Stimulated activated CD8-positive, alpha-beta memory T cell treated with anti-CD3 and anti-CD28 coated beads, Interleukin-7, amount 100 ng/mL, for 1 hour (primary cell): ENCODE measurements around the gene RPTOR.
A peak's percentile ranks its signal among the peaks of the same experiment; 100 is the strongest.
"Not testable (repeated sequence)": the region's sequence is repeated elsewhere in the genome, so short reads cannot be mapped to it uniquely, and the experiment has no call there.

Source experiments
- DNase-seq, 2 donors: peaks; one replicate each; pipeline ENCODE4 v3.0.0-alpha.2; 2020; ENCODE audit warnings: low read depth in 2 of 2

Gene RPTOR

DNA sequence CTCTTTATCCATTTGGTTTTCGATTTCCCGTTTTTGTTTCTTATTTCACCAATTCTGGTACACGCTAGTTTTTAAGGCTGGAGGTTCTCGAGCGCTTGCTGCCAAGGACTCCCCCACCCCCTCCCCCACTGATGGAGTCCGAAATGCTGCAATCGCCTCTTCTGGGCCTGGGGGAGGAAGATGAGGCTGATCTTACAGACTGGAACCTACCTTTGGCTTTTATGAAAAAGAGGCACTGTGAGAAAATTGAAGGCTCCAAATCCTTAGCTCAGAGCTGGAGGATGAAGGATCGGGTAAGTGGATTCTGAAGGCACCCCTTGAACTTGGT lies 825 bp downstream of the RPTOR start:
- no peak for DNase-seq

DNA sequence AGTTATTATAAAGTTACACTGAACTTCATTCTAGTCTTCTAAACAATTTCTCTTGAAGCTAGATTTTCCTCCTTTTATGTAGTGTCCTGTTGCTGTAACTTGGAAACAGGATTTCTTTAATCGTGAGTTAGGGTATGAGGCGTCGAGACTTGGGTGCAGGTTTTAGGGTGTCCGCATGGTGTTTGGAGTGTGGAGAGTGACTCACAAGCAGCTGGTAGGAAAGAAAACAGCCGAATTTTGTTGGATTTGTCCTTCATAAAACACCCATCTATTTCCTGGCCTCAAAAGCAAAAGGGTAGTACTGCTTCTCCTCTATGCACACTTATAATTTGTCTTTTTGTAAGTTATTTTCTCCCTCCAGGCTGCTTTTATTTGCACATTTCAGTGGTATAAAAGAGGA lies 1.6 kb downstream of the RPTOR start:
- DNase-seq, result no peak

DNA sequence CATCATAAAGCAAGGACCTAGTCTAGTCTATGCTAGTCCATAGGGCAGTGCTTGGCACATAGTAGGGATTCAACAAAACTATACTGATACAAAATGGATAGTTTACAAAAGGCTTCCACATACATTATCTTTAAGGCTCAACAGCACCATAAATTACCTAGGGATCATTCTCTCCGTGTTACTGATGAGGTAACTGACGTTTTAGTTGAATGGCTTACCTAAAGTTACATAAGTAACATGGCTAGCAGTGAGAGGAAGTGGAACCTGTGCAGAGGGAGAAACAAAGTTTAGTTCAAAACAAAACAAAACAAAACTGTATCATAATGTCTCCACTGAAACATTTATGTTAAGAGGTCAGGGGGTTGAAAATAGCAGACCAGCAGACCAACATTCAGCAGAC lies 7.9 kb downstream of the RPTOR start:
- no peak for DNase-seq

DNA sequence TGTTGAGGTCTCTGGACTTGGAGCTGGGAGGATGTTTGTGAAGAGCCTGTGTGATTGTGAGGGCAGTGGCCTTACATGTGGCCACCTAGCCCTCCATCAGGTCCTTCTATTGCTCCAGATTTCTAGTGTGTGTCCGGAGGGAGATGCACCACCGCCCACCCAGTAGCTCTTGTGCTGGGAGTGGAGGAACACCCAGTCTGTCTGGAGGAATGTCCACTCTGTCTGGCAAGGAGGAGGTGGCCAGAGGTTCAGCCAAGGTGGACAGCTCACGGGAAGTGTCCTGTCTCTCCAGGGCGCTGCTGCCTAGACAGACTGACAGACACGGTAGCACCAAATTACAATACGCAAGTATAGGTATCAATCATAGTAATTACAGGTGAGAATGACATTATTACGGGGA lies 10.6 kb downstream of the RPTOR start:
- no peak for DNase-seq

DNA sequence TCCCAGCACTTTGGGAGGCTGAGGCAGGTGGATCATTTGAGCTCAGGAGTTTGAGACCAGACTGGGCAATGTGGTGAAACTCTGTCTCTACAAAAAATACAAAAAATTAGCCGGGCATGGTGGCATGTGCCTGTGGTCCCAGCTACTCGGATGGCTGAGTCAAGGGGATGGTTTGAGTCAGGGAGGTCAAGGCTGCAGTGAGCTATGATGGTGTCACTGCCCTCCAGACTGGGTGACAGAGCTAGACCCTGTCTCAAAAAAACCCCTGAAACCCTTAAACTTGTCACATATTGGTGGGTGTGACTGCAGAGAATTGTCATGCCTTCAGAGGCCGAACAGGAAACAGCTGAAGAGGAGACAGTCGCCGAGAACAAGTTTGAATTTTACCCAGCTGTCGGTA lies 13.4 kb downstream of the RPTOR start:
- DNase-seq, result no peak

DNA sequence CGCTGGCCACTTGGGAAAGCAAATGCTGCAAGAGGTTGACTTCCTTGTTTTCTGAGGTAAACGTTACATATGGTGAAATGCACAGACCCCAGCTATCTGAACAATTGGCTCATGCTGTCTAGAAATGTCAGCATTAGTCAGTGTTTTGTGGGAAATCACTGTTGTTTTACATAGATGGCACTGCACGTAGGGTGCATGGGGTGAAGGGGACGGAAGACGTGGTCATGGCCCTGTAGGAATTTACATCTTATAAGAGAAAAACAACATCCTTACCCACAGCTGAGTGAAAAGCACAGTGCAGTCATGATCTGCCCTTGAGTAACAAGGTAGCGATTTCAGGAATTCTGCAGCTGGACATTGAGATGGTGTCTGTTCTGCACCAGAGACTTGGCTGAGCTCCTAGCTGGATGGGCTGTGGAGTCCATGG lies 15.2 kb downstream of the RPTOR start:
- no peak for DNase-seq

DNA sequence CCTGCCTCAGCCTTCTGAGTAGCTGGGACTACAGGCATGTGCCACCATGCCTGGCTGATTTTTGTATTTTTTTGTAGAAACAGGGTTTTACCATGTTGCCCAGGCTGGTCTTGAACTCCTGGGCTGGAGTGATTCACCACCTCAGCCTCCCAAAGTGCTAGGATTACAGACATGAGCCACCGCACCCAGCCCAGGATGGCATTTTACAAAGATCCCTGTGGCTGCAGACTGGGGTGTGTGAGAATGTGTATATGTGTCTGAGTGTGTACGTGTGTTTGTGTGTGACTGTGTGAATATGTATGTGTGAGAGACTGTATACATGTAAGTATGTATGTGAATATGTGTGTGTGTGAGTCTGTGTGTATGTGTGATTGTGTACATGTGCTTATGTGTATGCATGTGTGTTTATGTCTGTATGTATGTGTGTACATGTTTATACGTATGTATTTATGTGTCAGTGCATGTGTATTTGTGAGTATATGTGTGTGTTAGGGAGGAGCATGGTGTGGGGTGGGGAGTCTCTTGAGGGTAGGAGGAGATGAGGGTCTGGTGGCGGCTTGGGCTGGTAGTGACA lies 17.0 kb downstream of the RPTOR start:
- no peak for DNase-seq

DNA sequence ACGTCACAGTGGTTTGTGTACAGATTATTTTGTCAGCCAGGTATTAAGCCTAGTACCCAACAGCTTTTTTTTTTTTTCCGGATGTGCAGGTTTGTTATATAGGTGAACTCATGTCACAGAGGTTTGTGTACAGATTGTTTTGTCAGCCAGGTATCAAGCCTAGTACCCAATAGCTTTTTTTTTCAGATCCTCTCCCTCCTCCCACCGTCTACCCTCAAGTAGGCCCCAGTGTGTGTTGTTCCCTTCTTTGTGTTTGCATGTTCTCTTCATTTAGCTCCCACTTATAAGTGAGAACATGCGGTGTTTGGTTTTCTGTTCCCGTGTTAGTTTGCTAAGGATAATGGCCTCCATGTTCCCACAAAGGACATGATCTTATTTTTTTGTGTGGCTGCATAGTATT lies 19.9 kb downstream of the RPTOR start:
- DNase-seq, result no peak

DNA sequence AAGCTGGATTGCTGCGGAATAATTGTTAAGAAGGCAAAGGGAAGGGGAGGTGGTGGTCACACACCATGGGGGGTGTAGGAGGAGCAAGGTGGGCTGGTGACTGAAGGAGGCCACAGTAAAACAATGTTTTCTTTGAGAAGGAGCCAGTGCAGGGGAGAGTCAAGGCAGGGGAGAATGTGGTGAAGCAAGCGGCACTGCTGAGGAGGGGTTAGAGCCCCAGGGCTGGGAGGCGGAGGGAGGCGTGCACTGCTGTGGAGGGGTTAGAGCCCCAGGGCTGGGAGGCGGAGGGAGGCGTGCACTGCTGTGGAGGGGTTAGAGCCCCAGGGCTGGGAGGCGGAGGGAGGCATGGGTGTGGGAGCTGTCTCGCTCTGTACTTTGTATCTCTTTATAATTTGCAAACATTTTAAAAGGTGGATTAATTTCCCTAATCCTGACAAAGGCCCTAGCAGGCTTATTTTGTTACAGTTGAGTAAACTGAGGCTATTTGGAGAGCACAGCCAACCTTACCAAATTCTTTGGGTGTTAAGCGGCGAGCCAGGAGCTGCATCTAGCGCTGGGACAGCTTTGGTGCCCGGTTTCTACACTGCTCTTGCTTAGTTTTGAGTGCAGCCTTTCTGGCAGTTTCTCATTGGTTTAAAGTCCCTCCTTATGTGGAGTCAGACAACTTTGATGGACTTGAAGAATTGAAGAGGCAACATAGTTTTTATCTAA lies 20.9 kb downstream of the RPTOR start:
- no peak for DNase-seq

DNA sequence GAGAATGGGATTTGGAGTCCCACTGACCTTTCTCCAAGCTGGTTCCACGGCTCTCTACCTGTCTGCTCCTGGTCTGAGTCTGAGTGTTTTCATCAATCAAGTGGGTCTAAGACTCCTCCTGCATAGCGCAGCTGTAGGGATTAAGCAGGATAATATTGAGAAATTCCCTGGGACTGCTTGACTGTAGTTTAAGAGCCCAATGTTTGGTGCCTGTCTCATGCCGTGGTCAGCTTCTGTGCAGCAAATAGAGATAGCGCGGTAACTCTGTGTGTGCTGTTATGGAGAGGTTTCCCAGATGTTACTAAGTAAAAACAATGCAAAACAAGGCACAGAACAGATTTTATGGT lies 21.4 kb downstream of the RPTOR start:
- DNase-seq, result no peak

DNA sequence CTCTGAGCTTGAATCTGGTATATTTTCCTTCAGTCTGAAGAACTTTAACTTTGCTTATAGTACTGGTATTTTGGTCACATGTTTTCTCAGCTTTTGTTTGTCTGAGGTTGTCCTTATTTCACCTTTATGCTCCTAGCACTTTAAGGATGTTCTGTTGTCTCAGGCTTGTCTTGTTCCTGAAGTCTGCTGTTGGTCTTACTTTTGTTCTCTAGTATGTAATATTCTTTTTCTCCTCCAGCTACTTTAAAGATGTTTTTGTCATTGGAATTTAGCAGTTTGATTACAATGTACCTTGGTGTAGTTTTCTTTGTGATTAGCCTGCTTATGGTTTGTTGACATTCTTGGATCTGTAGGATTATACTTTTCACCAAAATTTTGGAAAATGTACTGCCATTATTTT lies 23.6 kb downstream of the RPTOR start:
- DNase-seq, result no peak

DNA sequence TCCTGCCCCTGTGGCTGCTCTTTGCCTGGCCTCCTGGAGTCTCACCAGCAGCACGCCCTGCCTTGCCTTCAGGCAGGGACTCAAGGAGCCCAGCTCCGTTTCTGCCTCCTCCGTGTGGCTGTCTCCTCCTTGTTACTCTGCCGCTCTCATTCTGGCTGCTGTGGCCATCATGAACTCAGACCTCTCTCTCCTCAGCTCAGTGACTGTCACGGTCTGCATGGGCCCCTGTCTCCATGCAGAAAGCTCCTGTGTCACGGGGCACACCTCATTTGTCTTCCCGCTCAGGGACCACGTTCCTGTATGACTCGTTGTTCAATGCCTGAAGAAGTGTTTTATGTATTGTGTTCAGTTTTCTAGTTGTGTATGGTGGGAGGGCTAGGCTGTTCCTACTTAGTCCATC lies 25.3 kb downstream of the RPTOR start:
- no peak for DNase-seq

DNA sequence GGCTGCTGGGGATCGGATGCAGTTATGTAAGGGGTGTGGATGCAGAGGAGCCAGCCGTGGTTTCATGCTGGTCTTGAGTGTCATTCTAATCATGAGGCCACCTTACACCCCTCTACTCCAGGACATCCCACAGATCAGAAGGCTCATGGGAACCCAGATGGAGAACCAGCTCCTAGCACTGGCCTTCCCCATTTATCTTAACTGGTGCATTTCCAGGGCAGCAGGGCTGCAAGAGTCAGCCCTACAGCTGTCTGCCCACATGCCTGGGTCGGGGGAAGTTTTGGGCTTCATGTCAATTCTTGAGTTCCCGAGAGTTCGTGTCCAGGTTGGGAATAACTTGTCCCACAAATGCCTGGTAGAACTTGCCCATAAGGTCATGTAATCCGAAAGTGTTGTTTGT lies 29.1 kb downstream of the RPTOR start:
- DNase-seq, result no peak

DNA sequence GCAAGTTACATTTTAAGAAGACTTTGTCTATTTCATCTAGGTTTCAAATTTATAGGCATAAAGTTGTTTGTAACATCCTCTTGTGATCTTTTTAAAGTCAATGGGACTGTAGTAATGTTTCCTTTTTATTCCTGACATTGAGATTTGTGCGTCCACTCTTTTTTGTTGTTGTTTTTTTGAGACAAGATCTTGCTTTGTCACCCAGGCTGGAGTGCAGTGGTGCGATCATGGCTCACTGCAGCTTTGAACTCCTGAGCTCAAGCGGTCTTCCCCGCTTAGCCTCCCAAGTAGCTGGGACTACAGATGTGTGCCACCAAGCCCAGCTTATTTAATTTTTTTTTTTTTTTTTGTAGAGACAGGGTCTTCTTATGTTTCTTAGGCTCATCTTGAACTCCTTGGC lies 29.9 kb downstream of the RPTOR start:
- no peak for DNase-seq

DNA sequence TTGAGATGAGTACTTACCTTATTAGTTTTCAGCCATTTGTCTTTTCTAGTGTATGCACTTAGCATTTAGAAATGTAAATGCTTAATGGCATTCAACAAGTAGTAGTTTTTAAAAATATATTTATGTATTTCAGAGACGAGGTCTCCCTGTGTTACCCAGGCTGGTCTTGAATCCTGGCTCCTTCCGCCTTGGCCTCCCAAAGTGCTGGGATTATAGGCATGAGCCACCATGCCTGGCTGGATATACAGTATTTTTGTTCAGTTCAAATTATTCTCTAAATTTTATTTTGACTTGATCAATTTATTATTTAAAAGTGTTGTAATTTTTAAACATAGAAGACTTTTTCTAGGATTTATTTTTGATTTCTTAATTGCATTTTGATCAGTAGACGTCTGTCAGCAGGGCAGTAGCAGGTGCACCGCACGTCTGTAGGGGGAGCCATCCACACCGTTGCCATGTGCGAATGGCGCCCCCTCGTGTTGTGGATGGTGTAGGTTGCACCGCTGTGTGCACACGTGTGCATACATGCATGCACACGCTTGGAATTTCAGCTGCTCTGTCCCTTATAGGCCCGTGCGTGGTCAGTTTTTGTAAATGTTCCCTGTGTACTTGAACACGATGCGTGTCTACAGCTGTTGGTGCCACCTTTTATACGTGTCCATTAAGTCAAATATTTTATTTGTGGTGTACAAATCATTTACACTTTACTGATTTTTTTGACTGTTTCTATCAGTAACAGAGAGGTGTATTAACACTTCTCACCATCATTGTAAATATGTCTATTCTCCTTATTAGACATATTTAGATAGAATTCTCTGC lies 30.6 kb downstream of the RPTOR start:
- peak; percentile 71 to 86 for DNase-seq

DNA sequence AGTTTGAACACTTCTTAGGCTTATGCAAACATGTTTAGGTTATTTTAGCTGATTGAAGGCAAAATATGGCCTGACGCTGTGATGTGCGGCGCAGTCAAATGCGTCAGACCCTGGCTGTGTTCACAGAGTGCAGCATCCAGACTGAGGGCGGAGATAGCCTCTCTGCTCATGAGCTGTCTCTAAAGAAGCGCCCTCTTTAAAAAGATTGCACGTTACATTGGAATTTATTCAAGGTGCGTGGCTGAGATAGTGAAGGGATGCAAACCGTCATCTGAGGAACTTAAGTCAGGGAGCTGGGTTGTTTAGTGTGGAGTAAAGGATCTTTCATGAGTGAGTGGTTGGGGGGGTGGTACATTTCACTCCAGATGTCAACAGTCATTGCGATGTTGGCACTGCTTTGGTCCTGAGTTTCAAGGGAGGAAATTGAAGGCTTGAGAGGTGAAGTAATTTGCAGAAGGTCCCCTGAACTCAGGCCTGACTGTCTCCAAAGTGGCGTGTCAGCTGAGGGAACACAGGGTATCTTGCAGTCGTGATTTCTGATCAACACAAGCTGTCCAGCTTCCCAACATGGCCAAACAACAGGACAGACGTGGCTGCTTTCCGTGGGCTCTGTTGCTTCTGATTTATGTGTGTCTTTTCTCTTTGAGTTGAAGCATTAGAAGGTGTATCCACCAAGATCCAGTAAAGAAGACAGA lies 33.4 kb downstream of the RPTOR start:
- no peak for DNase-seq

DNA sequence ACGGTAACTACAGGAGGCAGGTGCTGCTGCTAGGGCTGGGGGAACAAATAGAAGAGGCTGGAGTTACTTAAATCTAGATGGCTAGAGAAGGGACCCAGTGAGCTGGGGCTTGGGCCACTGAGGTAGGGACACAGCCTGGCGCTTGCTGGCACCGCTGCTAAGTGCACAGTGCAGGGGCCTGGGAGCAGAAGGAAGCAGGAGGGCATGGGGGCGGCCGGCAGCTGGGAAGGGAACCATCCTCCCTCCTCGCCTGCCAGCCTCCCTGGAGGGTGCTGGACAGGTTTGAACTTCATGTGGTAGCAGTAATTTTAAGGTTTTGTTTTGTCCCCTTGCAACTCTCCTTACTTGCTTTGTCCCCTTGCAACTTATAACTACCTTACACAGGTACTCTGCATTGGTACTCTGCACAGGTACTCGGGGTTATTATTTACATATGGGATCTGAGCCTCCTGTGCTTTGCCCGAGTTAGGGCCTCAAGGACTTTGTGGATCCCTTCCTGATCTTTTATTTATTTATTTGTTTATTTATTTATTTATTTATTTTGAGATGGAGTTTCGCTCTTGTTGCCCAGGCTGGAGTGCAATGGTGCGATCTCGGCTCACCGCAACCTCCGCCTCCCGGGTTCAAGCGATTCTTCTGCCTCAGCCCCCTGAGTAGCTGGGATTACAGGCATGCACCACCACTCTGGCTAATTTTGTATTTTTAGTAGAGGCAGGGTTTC lies 34.2 kb downstream of the RPTOR start:
- not testable (repeated sequence) for DNase-seq

DNA sequence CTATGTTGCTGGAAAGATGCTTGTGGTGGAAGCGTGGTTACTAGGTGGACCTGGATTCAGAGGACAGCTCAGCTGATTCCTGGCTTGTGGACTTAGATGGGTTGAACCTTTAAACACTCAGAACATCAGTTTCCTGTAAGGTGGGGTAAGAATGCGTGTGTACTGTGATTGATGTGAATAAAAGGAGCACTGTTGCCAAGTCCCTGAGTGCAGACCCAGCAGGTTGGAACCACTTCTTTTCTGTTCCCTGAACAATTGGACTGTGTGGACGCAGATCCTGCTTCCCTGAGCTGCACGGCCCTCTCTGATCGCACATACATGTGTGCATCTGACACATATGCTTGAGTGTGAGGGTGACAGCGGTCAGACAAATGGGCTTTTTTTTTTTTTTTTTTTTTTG lies 37.5 kb downstream of the RPTOR start:
- DNase-seq, result no peak

DNA sequence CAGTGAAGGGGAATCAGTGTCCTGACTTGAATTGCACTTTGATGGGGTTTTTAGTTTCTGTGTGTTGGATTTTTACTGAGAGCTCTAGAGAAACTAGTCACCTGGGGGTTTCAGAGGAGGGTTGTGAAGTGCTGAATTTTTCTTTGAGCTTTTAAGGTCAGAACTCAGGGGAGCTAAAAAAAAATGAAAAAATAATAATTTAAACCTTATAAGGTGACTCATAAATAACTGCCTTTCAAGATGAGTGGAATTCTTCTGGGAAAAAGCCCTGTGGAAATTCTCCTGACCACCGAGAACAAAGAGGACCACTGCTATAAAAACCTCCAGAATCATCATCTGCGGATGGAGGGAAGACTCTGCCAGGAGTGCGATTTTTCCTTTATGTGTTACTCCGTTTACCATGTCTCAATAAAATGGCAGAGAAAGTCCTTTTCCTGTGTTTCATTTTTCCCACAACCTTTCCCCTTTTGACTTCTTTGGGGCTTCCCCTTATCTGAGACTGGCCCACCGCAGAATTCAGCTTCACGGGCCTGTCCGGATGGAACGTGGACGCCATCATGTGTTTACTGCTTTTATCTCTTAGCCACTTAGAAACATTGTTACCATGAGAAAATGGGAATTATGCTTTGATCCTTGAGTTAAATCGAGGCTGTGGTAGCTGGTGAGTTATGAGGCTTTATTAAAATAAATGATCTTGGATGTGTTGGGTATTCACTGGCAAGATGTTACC lies 39.7 kb downstream of the RPTOR start:
- no peak for DNase-seq

DNA sequence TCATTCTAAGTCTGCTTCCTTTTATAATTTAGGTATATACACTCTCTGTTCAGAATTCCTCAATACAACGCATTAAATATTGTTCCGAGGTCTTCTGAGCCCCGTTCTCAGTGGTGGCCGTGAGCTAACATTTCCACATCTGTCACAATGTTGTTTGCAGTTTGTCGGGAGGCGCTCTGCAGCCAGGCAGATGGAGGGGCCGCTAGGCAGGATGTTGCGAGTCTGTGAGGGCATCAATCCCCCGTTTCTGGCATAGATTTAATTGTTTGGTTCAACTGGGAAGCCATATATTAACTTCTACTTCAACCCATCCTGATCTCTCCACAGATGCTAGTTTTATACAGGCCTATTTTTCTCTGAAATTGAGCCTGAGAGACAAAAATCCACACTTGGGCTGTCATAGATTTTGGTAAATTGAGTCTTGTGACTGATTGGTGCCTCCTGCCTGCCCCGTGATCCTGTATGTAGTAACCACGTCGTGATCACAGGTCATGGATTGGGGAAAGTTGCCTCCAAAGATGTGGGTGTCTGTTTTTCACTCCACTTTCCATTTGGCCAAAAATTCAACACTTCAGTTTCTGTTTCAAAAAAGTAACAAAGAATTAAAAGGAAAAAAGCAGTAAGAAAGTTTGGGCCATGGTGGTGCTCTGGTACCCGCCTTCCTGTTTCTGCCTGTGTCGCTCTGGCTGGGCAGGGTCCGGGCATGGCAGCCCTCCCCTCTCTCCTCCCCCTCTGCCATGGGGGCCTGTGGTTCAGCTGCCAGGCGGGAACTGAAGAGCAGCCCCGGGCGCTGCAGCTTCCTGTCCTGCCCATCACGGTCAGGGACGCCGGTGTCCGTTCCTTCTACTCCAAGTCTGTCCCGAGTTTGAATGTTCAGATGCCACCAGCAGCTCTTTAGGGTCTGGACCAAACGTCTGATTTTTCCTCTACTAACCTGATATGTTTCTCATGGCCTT lies 41.5 kb downstream of the RPTOR start:
- DNase-seq, result no peak
